Lower lobe of right lung (tissue), 2 donors: ENCODE measurements around the gene CASZ1. TPM values are rescaled to one million over a fixed set of nuclear protein-coding genes. Genes with fewer than 3 reads are reported as not detected.

ENCODE experiments used
- ATAC-seq, 2 donors: fragments of 200-7000 bp; cut with Tn5 transposase; one replicate each; pipeline ENCODE4 v1.9.1; 2020 to 2022; ENCODE audit warnings: mild to moderate bottlenecking in 2 of 2, moderate library complexity in 2 of 2
- DNase-seq: peaks from one replicate; pipeline ENCODE4 v3.0.0-alpha.2; 2020
- H3K27ac ChIP-seq: fragments of 200-600 bp; one replicate; pipeline ENCODE4 v1.8.0; 2022
- H3K27me3 ChIP-seq: fragments of 200-600 bp; one replicate; pipeline ENCODE4 v1.8.0; 2022; ENCODE audit warnings: low read depth
- H3K36me3 ChIP-seq: fragments of 200-600 bp; one replicate; pipeline ENCODE4 v1.8.0; 2022; ENCODE audit warnings: mild to moderate bottlenecking
- H3K4me1 ChIP-seq: fragments of 200-600 bp; one replicate; pipeline ENCODE4 v1.8.0; 2022
- H3K4me3 ChIP-seq: fragments of 200-600 bp; one replicate; pipeline ENCODE4 v1.8.0; 2022; ENCODE audit warnings: mild to moderate bottlenecking
- H3K9me3 ChIP-seq: fragments of 200-600 bp; one replicate; pipeline ENCODE4 v1.8.0; 2022
- intact Hi-C: fragments of 100-400 bp; cut with DNase I; formaldehyde crosslinking; loops from one replicate; pipeline ENCODE4 v1.11.0; 2022
- total RNA-seq: library from RNA; stranded (reverse); fragmentation: NEBNext Ultra II Directional; extraction: Animal tissue kit (Norgen Biotek cat#: 25700); gene quantifications from one replicate; pipeline ENCODE4 v1.2.1, GENCODE V29; 2021
- TF ChIP-seq, protein P1 (sequence below): fragments of 200-600 bp; IDR thresholded peaks from one replicate; pipeline ENCODE4 v1.8.0; 2022; ENCODE audit warnings: antibody characterized with exemption, mild to moderate bottlenecking
- donor health status: DM: no; HTN: yes; CAD: no; lungs with severe emphysema.

CASZ1 gene
- total RNA-seq, 1 donor from 2014 or later = 47.5 TPM

DNA sequence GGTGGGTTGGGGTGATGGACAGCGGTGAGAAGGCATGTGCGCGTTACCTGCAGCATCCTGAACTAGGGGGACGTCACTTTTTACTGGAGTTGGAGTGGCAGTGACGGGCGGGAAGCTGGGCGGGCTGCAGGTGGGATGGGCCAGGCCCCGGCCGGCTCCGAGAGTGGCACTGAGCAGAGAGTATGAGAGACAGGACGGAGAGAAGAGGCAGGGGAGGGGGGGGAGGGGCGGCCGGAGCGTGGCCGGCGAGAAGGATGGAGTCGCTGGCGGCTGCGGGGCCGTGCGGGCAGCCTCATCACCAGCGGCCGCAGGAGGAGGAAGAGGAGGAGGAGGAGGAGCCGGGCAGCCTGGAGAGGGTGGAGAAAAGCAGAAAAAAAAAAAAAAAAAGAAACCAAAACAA lies 154.5 kb downstream of the CASZ1 start:
- TF ChIP-seq, protein P1, sequence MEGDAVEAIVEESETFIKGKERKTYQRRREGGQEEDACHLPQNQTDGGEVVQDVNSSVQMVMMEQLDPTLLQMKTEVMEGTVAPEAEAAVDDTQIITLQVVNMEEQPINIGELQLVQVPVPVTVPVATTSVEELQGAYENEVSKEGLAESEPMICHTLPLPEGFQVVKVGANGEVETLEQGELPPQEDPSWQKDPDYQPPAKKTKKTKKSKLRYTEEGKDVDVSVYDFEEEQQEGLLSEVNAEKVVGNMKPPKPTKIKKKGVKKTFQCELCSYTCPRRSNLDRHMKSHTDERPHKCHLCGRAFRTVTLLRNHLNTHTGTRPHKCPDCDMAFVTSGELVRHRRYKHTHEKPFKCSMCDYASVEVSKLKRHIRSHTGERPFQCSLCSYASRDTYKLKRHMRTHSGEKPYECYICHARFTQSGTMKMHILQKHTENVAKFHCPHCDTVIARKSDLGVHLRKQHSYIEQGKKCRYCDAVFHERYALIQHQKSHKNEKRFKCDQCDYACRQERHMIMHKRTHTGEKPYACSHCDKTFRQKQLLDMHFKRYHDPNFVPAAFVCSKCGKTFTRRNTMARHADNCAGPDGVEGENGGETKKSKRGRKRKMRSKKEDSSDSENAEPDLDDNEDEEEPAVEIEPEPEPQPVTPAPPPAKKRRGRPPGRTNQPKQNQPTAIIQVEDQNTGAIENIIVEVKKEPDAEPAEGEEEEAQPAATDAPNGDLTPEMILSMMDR = no peak
- H3K9me3 ChIP-seq = no peaks in the 10 kb centered on the region
- H3K27ac ChIP-seq = no peak overlapping the region
- intact Hi-C loops = no loop called here
- H3K4me3 ChIP-seq = no peak overlapping the region
- no peak for DNase-seq
- H3K4me1 ChIP-seq = peaks cover 28% of the 10 kb centered on the region
- peaks cover 78% of the 10 kb centered on the region for H3K36me3 ChIP-seq
- peaks cover 5% of the 10 kb centered on the region for H3K27me3 ChIP-seq
- no peak for ATAC-seq

DNA sequence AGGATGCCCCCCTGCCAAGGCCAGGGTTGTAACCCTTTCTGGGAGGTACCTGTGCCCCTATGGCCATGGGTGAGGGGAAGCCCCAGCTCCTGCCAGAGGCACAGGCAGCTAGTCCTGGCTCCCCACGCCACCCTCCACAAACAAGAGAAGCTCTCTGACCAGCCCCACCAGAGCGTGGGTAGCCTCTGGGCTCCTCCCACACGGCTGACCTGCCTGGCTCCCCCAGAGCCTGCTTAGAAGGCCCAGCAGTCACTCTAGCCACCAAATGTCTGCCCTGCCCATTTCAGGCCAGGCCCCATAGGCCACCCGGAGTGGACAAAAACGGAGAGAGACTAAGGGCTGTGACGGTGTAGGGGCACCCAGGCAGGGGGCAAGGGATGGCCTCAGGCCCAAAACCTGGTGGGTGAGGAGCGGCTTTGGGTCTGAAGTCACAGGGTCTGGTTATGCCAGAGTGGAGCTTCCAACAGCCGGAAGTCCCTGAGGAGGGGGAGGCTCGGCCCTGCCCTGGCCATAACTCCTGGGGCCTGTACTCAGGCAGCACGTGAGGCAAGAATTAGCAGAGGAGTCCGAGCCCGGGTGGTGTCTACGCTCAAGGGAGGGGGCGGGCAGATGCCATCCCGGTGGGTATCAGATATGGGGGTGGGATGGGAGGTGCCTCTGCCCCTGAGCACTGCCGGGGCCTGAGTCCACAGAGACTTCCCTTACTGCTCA lies 155.4 kb downstream of the CASZ1 start:
- DNase-seq (no peak), ATAC-seq (no peak)
- Histone ChIP-seq H3K4me1 (peaks cover 32% of the 10 kb centered on the region), H3K36me3 (peaks cover 70% of the 10 kb centered on the region), H3K27ac (peak overlapping the region; percentile 56), H3K4me3 (no peak overlapping the region), H3K27me3 (peaks cover 5% of the 10 kb centered on the region), H3K9me3 (no peaks in the 10 kb centered on the region)
- TF ChIP-seq, protein P1 = no peak
- intact Hi-C loops = no loop called here

DNA sequence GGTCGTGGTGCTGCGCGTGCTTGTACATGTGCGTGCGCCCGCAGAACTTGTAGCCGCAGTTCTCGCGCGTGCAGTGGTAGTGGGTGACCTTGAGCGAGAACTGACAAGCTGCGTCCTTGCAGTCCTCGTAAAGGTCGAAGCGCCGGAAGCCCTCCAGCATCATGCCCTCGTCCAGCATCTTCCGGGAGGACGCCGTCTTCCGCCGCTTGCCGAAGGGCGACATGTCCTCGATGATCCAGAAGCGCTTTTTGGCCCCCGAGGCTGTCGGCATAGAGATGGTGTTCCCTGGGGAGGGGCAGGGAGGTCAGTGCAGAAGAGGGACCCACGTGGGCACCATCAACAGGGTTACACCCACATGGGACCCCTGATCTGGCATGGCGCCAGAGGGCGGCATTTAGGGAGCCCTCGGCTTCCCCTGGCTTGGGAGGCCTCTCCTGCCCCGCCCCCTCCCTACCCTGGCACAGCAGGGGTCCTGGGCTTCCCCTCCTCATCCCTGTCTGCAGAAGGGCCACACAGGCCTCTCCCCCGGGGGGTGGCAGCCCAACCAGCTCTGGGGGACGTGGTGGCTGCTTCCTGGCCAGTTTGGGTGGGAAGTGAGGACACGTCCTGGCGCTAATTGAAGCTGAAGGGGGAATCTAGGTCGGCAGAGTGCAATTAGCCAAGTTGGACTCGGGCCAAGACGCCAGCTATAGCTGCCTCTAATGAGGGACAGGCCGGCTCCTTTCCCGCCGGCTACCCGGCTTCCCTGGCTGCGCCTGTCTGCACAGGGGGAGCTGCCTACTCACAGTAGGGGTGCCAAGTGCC lies 156.5 kb downstream of the CASZ1 start:
- TF ChIP-seq, protein P1 = no peak
- Histone ChIP-seq H3K4me3 (no peak overlapping the region), H3K36me3 (peaks cover 61% of the 10 kb centered on the region), H3K9me3 (no peaks in the 10 kb centered on the region), H3K27ac (peak overlapping the region; percentile 56), H3K27me3 (peaks cover 5% of the 10 kb centered on the region), H3K4me1 (peaks cover 42% of the 10 kb centered on the region)
- DNase-seq (no peak), ATAC-seq (peak in 1 of 2 donors; percentile 4)
- intact Hi-C loops = no loop called here

DNA sequence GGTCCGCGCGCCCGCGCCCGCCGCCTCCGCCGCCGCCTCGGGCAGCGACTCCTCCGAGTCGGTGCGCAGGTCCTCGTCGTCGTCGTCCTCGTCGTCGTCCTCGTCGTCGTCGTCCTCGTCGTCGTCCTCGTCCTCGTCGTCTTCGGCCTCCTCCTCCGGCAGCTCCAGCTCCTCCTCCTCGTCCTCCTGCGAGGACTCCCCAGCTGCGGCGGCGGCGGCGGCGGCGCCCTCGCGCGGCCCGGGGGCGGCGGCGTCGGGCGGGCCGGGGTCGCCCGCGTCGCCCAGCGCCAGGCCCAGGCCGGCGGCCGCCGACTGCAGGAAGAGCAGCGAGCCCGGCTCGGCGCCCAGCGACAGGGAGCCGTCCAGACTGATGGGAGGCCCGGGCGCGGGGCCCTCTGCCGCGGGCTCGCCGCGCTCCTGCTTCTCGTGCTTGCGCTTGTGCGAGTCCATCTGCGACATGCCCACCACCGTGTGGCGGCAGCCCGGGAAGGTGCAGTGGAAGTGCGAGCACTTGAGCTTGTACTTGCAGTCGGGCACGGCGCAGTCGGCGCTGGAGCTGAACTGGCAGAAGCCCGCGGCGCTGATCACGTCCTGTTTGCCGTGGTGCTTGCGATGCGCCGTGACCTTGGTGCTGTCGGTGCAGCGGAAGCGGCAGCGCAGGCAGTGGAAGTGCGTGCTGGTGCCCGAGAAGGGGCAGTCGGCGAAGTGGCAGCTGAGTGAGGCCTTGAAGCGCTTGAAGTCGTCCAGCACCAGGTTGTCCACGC lies 157.3 kb downstream of the CASZ1 start:
- Histone ChIP-seq H3K27ac (no peak overlapping the region), H3K4me1 (peaks cover 50% of the 10 kb centered on the region), H3K9me3 (no peaks in the 10 kb centered on the region), H3K27me3 (peaks cover 5% of the 10 kb centered on the region), H3K36me3 (peaks cover 53% of the 10 kb centered on the region), H3K4me3 (no peak overlapping the region)
- intact Hi-C loops = no loop called here
- no peak for ATAC-seq
- no peak for DNase-seq
- TF ChIP-seq, protein P1 = no peak

DNA sequence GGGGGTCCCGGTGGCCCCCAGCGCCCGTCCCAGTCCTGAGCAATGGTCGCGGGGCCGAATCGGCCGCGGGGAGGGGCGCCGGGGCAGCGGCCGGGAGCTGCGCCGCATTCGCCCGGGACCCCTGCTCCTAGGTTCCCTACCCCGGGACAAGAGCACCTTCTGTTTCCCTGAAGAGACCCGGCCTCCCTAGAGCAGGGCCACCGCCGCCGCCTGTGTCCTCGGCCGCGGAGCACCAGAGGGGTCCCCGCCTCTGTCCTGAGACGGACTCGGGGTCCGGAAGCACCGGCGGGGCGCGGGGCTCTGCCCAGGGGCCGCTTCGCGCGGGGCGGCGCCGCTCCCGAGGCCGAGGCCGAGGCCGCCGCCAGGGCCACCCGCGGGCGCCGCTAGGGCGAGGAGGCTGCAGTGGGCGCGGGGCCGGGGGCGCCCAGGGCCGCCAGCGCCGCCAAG lies 157.9 kb downstream of the CASZ1 start:
- TF ChIP-seq, protein P1 = no peak
- no peak overlapping the region for H3K27ac ChIP-seq
- peaks cover 5% of the 10 kb centered on the region for H3K27me3 ChIP-seq
- no peak for ATAC-seq
- no peaks in the 10 kb centered on the region for H3K9me3 ChIP-seq
- DNase-seq = no peak
- peaks cover 47% of the 10 kb centered on the region for H3K36me3 ChIP-seq
- intact Hi-C loops = no loop called here
- peaks cover 52% of the 10 kb centered on the region for H3K4me1 ChIP-seq
- H3K4me3 ChIP-seq = peak overlapping the region; percentile 35
